Esophagus mucosa (tissue), 1 donor: Measurements from ENCODE around the gene RNF187. TPM values are rescaled to one million over a fixed set of nuclear protein-coding genes. Genes with fewer than 3 reads are reported as not detected.
"Not testable (repeated sequence)": the region's sequence is repeated elsewhere in the genome, so short reads cannot be mapped to it uniquely, and the experiment has no call there.

Source experiments
- ATAC-seq: fragments of 200-7000 bp; cut with Tn5 transposase; one replicate; pipeline ENCODE4 v1.9.1; 2020
- total RNA-seq: library from RNA; stranded (reverse); gene quantifications from one replicate; pipeline ENCODE4 v1.2.4, GENCODE V29; 2023
- donor health status: DM: yes; HTN: yes; CAD: no.

RNF187 gene
- total RNA-seq, 1 donor from 2014 or later, result 126 TPM

DNA sequence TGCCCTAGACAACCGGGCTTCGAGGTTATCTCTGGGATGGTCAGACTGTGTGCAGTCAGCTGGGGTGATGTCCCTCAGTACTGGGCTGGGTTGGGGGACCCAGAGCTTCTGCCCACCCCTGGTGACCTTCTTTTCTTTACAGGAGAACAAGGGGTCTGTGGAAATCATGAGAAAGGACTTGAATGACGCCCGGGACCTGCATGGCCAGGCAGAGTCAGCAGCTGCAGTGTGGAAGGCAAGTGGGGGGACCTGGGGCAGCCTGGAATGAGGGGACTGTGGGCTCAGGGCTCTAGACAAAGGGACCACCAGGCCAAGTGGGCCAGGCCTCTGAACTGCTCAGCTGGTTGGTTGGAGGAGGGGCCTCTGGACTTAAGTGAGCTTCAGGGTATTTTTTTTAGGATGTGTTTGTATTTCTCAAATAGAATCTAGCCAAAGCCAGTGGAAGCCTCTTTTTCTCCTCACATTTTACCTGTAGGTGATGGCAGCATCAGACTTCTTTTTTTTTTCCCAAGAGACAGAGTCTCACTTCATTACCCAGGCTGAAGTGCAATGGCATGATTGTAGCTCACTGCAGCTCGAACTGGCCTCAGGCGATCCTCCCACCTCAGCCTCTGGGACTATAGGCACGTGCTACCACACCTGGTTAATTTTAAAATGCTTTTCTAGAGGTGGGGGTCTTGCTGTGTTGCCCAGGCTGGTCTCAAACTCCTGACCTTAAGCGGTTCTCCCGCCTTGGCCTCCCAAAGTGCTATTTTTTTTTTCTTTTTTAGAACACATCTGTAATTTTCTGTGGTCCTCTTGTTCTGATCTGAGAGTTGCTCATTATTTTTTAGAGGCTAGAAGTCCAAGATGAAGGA is 1.9 kb downstream of the RNF187 start:
- ATAC-seq, result no peak

GRCh38 chr1:228490120-228491078 is 3.2 kb downstream of the RNF187 start:
- peak; percentile 22 for ATAC-seq

DNA sequence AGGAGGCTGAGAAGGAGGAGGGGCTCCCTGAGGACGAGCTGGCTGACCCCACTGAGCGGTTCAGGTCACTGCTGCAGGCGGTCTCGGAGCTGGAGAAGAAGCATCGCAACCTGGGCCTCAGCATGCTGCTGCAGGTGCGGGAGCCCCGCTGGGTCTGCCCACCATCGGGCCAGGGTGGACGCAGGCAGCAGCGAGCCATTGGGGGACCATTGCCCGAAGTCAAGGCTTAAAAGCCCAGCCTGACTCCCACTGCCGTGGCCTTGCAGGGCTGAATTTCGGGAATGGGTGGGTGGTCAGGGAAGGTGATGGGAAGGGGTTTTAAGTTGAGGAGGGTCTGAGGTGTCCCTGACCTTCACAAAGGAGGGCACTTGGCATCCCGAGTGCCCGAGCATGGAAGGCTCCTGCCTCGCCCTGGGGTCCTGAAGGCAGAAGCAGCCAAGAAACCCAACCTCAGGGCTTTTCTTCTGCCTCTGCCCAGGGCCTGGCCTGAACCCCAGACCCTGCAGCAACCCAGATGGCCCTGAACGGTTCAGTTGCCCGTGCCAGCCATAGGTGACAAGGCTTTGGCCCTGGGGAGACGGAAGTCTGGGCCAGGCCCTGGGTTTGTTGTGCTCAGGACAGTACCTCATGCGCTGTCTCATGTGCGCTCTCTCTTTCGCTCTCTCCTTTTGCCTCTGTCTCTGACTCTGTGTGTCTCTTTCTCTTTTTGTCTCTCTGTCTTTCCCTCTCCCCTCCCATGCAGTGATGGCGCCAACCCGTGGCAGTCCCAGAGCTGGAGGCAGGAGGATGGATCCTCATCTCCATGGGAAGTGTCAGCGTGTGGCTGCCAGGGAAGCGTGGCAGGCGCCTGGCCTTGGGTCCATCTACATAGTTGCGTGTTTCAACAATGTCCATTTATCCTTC is 6.2 kb downstream of the RNF187 start:
- ATAC-seq, result no peak

- no peak for ATAC-seq
Measured at GRCh38 chr1:228494044-228494353, 6.8 kb downstream of the RNF187 start.

- no peak for ATAC-seq
Measured at GRCh38 chr1:228494391-228494790, 7.2 kb downstream of the RNF187 start.

GRCh38 chr1:228494970-228495853 is 8.0 kb downstream of the RNF187 start:
- ATAC-seq, result no peak

- ATAC-seq, result no peak
Measured at GRCh38 chr1:228496084-228496483, 8.9 kb downstream of the RNF187 start.

- no peak for ATAC-seq
Measured at GRCh38 chr1:228496494-228496893, 9.3 kb downstream of the RNF187 start.

- no peak for ATAC-seq
Measured at GRCh38 chr1:228497206-228497605, 10.0 kb downstream of the RNF187 start.

GRCh38 chr1:228497817-228498216 is 10.6 kb downstream of the RNF187 start:
- no peak for ATAC-seq

GRCh38 chr1:228500143-228500734 is 13.1 kb downstream of the RNF187 start:
- ATAC-seq, result no peak

GRCh38 chr1:228500901-228501871 is 14.0 kb downstream of the RNF187 start:
- peak; percentile 90 for ATAC-seq

GRCh38 chr1:228502522-228502921 is 15.3 kb downstream of the RNF187 start:
- ATAC-seq, result no peak

DNA sequence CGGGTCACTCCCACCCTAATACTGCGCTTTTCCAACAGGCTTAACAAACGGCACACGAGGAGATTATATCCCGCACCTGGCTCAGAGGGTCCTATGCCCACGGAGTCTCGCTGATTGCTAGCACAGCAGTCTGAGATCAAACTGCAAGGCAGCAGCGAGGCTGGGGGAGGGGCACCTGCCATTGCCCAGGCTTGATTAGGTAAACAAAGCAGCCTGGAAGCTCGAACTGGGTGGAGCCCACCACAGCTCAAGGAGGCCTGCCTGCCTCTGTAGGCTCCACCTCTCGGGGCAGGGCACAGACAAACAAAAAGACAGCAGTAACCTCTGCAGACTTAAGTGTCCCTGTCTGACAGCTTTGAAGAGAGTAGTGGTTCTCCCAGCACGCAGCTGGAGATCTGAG is 18.8 kb downstream of the RNF187 start:
- ATAC-seq, result not testable (repeated sequence)

GRCh38 chr1:228507961-228508652 is 20.9 kb downstream of the RNF187 start:
- no peak for ATAC-seq

DNA sequence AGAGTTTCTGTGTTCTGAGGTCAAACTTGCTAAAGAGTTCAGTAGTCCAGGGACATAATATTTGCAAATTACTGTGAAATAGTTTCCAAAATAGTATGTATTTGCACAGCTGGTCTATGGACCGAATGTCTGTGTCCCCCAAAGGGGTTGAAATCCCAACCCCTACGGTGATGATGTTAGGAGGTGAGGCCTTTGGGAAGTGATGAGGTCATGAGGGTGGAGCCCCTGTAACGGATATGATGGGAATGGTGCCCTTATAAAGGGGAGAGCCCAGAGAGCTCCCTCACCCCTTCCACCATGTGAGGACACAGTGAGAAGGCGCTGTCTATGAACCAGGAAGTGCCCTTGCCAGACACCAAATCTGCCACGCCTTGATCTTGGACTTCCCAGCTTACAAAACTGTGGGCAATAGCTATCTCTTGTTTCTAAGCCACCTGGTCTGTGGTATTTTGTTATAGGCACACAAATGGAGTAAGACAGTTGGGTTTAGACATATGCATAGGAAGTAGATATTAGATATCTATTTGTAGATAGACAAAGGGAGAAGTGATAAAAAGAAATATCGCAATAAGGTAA is 21.7 kb downstream of the RNF187 start:
- ATAC-seq, result no peak

DNA sequence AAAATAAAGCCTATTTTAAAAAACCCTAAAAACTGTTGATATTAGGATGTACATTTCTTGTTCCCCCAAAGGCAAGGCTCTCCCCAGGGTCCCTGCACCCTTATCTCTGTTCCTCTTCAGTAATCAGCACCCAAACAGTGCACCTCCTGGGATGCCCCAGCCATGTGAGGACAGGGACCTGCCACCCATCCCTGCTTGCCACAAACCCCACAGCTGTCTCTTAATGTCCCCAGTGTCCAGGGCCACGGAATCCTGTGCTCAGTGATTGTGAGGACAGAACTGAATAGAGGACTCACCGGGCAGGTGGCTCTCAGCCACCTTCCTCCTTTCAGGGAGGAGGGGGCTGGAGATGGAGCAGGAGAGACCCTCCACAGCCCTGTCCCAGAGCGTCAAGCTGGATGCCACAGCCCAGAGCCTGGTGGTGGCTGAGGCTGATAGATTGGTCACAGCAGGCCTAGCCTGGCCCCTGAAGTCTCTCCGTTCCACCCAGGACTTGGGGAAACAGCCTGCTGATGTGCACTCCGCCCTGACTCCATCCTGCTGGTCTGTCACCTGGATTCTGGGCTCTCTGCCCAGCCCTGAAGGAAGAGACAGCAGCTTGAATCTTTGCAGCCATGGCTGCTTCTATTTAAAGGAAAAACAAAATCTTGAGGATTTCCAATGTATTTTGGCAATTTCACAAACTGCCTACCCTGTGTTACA is 23.1 kb downstream of the RNF187 start:
- ATAC-seq, result peak; percentile 26

GRCh38 chr1:228510803-228511413 is 23.7 kb downstream of the RNF187 start:
- no peak for ATAC-seq
